ENCODE data around the gene GMIP.

DNA sequence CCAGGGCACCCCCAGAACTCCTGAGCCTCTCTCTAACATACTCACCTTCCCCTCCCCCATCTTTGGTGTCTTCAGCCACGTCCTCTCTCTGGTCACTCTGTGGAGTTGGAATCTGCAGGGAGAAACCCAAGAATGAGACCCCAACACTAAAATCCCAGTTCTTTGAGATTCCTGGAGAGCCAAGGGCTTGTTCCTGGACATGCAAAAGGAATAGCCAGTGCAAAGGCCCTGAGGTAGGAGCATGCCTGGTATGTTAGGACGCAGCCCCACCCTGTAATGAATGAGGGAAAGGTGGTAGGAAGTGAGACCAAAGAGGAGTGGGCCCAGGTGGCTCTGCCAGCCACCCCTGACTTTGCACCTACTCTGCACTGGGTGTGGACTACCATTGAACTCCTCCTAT is 13.0 kb downstream of the GMIP start:
- TF ChIP-seq POLR2A (IDR thresholded peaks at IDR 0.05) (no peak), POLR2AphosphoS5 (IDR thresholded peaks at IDR 0.05) (no peak)
- TF ChIP-seq, protein P1, sequence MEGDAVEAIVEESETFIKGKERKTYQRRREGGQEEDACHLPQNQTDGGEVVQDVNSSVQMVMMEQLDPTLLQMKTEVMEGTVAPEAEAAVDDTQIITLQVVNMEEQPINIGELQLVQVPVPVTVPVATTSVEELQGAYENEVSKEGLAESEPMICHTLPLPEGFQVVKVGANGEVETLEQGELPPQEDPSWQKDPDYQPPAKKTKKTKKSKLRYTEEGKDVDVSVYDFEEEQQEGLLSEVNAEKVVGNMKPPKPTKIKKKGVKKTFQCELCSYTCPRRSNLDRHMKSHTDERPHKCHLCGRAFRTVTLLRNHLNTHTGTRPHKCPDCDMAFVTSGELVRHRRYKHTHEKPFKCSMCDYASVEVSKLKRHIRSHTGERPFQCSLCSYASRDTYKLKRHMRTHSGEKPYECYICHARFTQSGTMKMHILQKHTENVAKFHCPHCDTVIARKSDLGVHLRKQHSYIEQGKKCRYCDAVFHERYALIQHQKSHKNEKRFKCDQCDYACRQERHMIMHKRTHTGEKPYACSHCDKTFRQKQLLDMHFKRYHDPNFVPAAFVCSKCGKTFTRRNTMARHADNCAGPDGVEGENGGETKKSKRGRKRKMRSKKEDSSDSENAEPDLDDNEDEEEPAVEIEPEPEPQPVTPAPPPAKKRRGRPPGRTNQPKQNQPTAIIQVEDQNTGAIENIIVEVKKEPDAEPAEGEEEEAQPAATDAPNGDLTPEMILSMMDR (IDR thresholded peaks at IDR 0.05 in 8 of 11, conservative IDR thresholded peaks at IDR 0.05 in 3 of 11): no peak
